GM12892 (cell line): Measurements from ENCODE around the gene LRRC75B.
"Not testable (repeated sequence)": the region's sequence is repeated elsewhere in the genome, so short reads cannot be mapped to it uniquely, and the experiment has no call there.

Source experiments
- DNase-seq: peaks from one replicate; pipeline ENCODE4 v3.0.0; 2011; ENCODE audit not compliant: insufficient read length
- FAIRE-seq: peaks from 2 replicates; lab custom pipeline; 2011; peaks lifted over from hg19 to GRCh38; lab: Jason Lieb, UNC
- POLR2A ChIP-seq: IDR thresholded peaks from 2 replicates; pipeline ENCODE4 v1.6.1; 2011; ENCODE audit warnings: low read depth, low read length, control low read depth
- POLR2AphosphoS5 ChIP-seq: IDR thresholded peaks from 2 replicates; pipeline ENCODE4 v1.6.1; 2011; ENCODE audit warnings: low read depth, low read length, control low read depth
- TAF1 ChIP-seq: IDR thresholded peaks from 2 replicates; pipeline ENCODE4 v1.6.1; 2011; ENCODE audit warnings: low read depth, mild to moderate bottlenecking, control low read depth, low read length, borderline replicate concordance

Gene LRRC75B

GRCh38 chr22:24553597-24554312 is 39.1 kb downstream of the LRRC75B start:
- DNase-seq (no peak), FAIRE-seq (peak; percentile 86)
- TF ChIP-seq TAF1, result no peak
- TF ChIP-seq POLR2AphosphoS5, result no peak
- no peak for TF ChIP-seq POLR2A

- not testable (repeated sequence) for DNase-seq, FAIRE-seq
Measured at GRCh38 chr22:24552503-24553286, 40.2 kb downstream of the LRRC75B start.

- no peak for FAIRE-seq
- no peak for DNase-seq
- no peak for TF ChIP-seq TAF1
- TF ChIP-seq POLR2A, result no peak
- TF ChIP-seq POLR2AphosphoS5, result no peak
Measured at GRCh38 chr22:24550902-24551435, 41.9 kb downstream of the LRRC75B start.

- TF ChIP-seq POLR2A, result no peak
- TF ChIP-seq POLR2AphosphoS5, result no peak
- DNase-seq, result no peak
- no peak for FAIRE-seq
Measured at GRCh38 chr22:24550028-24550901, 42.6 kb downstream of the LRRC75B start.

- DNase-seq (no peak), FAIRE-seq (no peak)
- TF ChIP-seq TAF1, result no peak
- no peak for TF ChIP-seq POLR2AphosphoS5
- peak; percentile 39; the same call in 1 of the 2 replicates for TF ChIP-seq POLR2A
Measured at GRCh38 chr22:24548812-24549211, 44.1 kb downstream of the LRRC75B start.

GRCh38 chr22:24543679-24544243 is 49.1 kb downstream of the LRRC75B start:
- TF ChIP-seq POLR2AphosphoS5 (peak; percentile 13; the same call in 1 of the 2 replicates), TAF1 (no peak)
- FAIRE-seq, result no peak
- DNase-seq, result no peak

GRCh38 chr22:24543185-24543601 is 49.7 kb downstream of the LRRC75B start:
- no peak for TF ChIP-seq TAF1
- 0 out of 2 replicates have a peak, but pooled peaks have one; percentile 3 for TF ChIP-seq POLR2AphosphoS5
- TF ChIP-seq POLR2A, result no peak
- FAIRE-seq, result no peak
- no peak for DNase-seq

- FAIRE-seq (no peak), DNase-seq (no peak)
- no peak for TF ChIP-seq POLR2AphosphoS5
- no peak for TF ChIP-seq POLR2A
- TF ChIP-seq TAF1, result no peak
Measured at GRCh38 chr22:24542641-24543040, 50.2 kb downstream of the LRRC75B start.

GRCh38 chr22:24541681-24542515 is 51.0 kb downstream of the LRRC75B start:
- FAIRE-seq (no peak), DNase-seq (no peak)
- TF ChIP-seq TAF1 (no peak), POLR2A (no peak), POLR2AphosphoS5 (no peak)

GRCh38 chr22:24540470-24540869 is 52.4 kb downstream of the LRRC75B start:
- no peak for TF ChIP-seq POLR2AphosphoS5
- no peak for TF ChIP-seq TAF1
- no peak for TF ChIP-seq POLR2A
- no peak for DNase-seq
- FAIRE-seq, result no peak
